Upper lobe of left lung (tissue), 4 donors: ENCODE data around the gene FAM171A2.

Source experiments
- CTCF ChIP-seq, 6 experiments: fragments of 450-650 bp in 4 of 6; fragments of 200-600 bp in 2 of 6; sonication (generic) in 2 of 6; IDR thresholded peaks; one replicate each; pipeline ENCODE4 v1.5.1; 2016 to 2019; ENCODE audit warnings: antibody characterized with exemption in 6 of 6
- EP300 ChIP-seq, 4 donors: sonication (generic); formaldehyde crosslinking; IDR thresholded peaks; one replicate each; pipeline ENCODE4 v1.5.1; 2017; ENCODE audit warnings: antibody characterized with exemption in 4 of 4, control low read depth in 2 of 4
- POLR2A ChIP-seq, 4 donors: fragments of 450-650 bp; IDR thresholded peaks; one replicate each; pipeline ENCODE4 v1.5.1; 2016 to 2017; ENCODE audit warnings: antibody characterized with exemption in 4 of 4, mild to moderate bottlenecking in 2 of 4

GRCh38 chr17:44396946-44397345 is 33.3 kb upstream of the FAM171A2 start:
- no peak for TF ChIP-seq POLR2A (IDR thresholded peaks at IDR 0.05)
- no peak for TF ChIP-seq CTCF (IDR thresholded peaks at IDR 0.05)
- no peak for TF ChIP-seq EP300 (IDR thresholded peaks at IDR 0.05)
